SK-N-SH treated with all-trans-retinoic acid at 6 μM for 48 hours (cell line): ENCODE data around the gene LAD1.

Experiments used
- ARNTL ChIP-seq: fragments of 450-650 bp; formaldehyde crosslinking; IDR thresholded peaks from 2 replicates; pipeline ENCODE4 v1.5.0; 2020; ENCODE audit warnings: low read depth, mild to moderate bottlenecking, moderate library complexity, borderline replicate concordance
- CREB5 ChIP-seq: fragments of 250-450 bp; sonication (Bioruptor Pico); IDR thresholded peaks from 2 replicates; pipeline ENCODE4 v1.5.1; 2020; ENCODE audit warnings: low read depth, mild to moderate bottlenecking, moderate library complexity
- CSRNP3 ChIP-seq: fragments of 250-450 bp; sonication (Bioruptor Pico); IDR thresholded peaks from 2 replicates; pipeline ENCODE4 v1.5.1; 2021; ENCODE audit warnings: mild to moderate bottlenecking, moderate library complexity
- GLIS3 ChIP-seq: fragments of 250-450 bp; sonication (Bioruptor Pico); IDR thresholded peaks from 2 replicates; pipeline ENCODE4 v1.5.0; 2020; ENCODE audit warnings: mild to moderate bottlenecking, moderate library complexity
- OSR1 ChIP-seq: fragments of 250-450 bp; sonication (Bioruptor Pico); IDR thresholded peaks from 2 replicates; pipeline ENCODE4 v1.8.0; 2022; ENCODE audit warnings: moderate library complexity, mild to moderate bottlenecking, inconsistent platforms
- PATZ1 ChIP-seq: fragments of 250-450 bp; sonication (Bioruptor Pico); IDR thresholded peaks from 2 replicates; pipeline ENCODE4 v1.8.0; 2020; ENCODE audit warnings: mild to moderate bottlenecking, moderate library complexity, borderline replicate concordance
- POU6F1 ChIP-seq: fragments of 250-450 bp; sonication (Bioruptor Pico); IDR thresholded peaks from 2 replicates; pipeline ENCODE4 v1.8.0; 2021; ENCODE audit warnings: low read depth, mild to moderate bottlenecking, moderate library complexity, borderline replicate concordance
- RARB ChIP-seq: fragments of 250-450 bp; sonication (Bioruptor Pico); IDR thresholded peaks from 2 replicates; pipeline ENCODE4 v1.8.0; 2021; ENCODE audit warnings: mild to moderate bottlenecking, moderate library complexity
- SNAI2 ChIP-seq: fragments of 250-450 bp; sonication (Bioruptor Pico); IDR thresholded peaks from 2 replicates; pipeline ENCODE4 v1.5.0; 2020; ENCODE audit warnings: mild to moderate bottlenecking, moderate library complexity
- ZC3H10 ChIP-seq: fragments of 250-450 bp; sonication (Bioruptor Pico); IDR thresholded peaks from 2 replicates; pipeline ENCODE4 v1.5.1; 2021; ENCODE audit warnings: mild to moderate bottlenecking, moderate library complexity
- ZFP3 ChIP-seq: fragments of 250-450 bp; sonication (Bioruptor Pico); IDR thresholded peaks from 2 replicates; pipeline ENCODE4 v1.5.0; 2020; ENCODE audit warnings: mild to moderate bottlenecking, moderate library complexity
- ZFP30 ChIP-seq: fragments of 450-650 bp; formaldehyde crosslinking; IDR thresholded peaks from 2 replicates; pipeline ENCODE4 v1.5.0; 2022; ENCODE audit warnings: mild to moderate bottlenecking, moderate library complexity

GRCh38 chr1:201427963-201428362 lies 28.8 kb upstream of the LAD1 start:
- TF ChIP-seq POU6F1 (CRISPR knock-in tag) (no peak), ZC3H10 (no peak), ZFP30 (CRISPR knock-in tag) (no peak), RARB (CRISPR knock-in tag) (no peak), CSRNP3 (no peak), ZFP3 (CRISPR knock-in tag) (no peak), GLIS3 (CRISPR knock-in tag) (no peak), ARNTL (CRISPR knock-in tag) (no peak), OSR1 (CRISPR knock-in tag) (no peak), PATZ1 (CRISPR knock-in tag) (no peak), CREB5 (CRISPR knock-in tag) (no peak), SNAI2 (no peak)
